DND-41 (cell line): ENCODE data around the gene SLAMF7.

Experiments
- EZH2 ChIP-seq: IDR thresholded peaks from 3 replicates; pipeline ENCODE4 v1.6.1; 2012; ENCODE audit warnings: borderline replicate concordance, low read depth, mild to moderate bottlenecking, moderate library complexity, low read length, inconsistent platforms; ENCODE audit not compliant: severe bottlenecking
- TF ChIP-seq, protein P1 (sequence below): IDR thresholded peaks from 2 replicates; pipeline ENCODE4 v1.5.1; 2012; ENCODE audit warnings: borderline replicate concordance, low read length, moderate library complexity, mild to moderate bottlenecking; ENCODE audit not compliant: poor library complexity, severe bottlenecking; ENCODE audit errors: extremely low read depth

DNA sequence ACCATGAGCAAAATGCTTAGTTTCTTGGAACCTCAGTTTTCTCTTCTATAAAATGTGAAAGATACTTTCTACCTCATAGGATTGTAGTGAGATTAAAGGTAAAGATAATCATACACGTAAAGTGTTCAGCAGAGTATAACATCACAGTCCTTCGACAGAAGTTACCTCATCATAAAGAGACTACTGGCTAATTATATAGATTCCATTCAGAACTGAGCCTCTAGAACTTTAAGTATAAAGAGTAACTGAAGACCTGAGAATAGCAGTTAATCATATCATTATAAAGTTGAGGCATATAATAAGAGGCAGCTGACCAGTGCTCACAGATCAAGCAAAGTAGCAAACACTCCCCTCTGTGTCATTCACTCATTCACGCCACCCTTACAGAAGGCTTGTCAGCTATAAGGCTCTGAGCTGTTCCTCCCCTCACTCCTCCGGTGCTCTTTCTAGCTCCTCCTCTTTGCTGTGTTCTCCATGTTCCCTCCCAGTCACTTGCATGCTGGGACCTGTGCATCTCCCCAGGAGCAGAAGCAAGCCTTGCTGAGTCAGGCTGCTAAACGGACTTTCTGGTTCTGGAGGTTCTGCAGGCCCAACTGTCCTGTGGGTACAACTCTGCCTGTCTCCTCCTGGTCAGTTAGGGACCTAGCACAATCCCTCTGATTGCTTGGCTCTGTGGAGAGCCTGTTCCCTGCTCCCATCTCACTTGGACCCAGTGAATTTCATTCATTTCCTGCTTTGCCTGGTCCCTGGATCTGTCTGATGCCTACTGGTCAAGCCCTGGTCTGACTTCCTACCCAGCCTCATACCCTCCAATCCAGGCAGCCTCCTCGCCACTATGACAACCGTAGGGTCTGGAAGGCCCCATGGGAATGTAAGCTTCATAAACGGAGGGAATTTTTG is 28.6 kb downstream of the SLAMF7 start:
- TF ChIP-seq, protein P1, sequence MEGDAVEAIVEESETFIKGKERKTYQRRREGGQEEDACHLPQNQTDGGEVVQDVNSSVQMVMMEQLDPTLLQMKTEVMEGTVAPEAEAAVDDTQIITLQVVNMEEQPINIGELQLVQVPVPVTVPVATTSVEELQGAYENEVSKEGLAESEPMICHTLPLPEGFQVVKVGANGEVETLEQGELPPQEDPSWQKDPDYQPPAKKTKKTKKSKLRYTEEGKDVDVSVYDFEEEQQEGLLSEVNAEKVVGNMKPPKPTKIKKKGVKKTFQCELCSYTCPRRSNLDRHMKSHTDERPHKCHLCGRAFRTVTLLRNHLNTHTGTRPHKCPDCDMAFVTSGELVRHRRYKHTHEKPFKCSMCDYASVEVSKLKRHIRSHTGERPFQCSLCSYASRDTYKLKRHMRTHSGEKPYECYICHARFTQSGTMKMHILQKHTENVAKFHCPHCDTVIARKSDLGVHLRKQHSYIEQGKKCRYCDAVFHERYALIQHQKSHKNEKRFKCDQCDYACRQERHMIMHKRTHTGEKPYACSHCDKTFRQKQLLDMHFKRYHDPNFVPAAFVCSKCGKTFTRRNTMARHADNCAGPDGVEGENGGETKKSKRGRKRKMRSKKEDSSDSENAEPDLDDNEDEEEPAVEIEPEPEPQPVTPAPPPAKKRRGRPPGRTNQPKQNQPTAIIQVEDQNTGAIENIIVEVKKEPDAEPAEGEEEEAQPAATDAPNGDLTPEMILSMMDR: no peak
- TF ChIP-seq EZH2: no peak
